Fibroblast of mammary gland (primary cell): Measurements from ENCODE around the gene DHRS1.

Experiments
- DNase-seq: peaks from one replicate; pipeline ENCODE4 v3.0.0-alpha.2; 2010; ENCODE audit warnings: low read depth
- H3K4me3 ChIP-seq: 2 replicates; pipeline ENCODE4 v1.5.1; 2011; ENCODE audit warnings: low read depth, mild to moderate bottlenecking, low read length, moderate library complexity; ENCODE audit not compliant: control insufficient read depth
- CTCF ChIP-seq: conservative IDR thresholded peaks from 2 replicates; pipeline ENCODE4 v1.5.1; 2011; ENCODE audit warnings: low read depth, low read length, inconsistent platforms; ENCODE audit not compliant: control insufficient read depth, insufficient read depth

Gene DHRS1

DNA sequence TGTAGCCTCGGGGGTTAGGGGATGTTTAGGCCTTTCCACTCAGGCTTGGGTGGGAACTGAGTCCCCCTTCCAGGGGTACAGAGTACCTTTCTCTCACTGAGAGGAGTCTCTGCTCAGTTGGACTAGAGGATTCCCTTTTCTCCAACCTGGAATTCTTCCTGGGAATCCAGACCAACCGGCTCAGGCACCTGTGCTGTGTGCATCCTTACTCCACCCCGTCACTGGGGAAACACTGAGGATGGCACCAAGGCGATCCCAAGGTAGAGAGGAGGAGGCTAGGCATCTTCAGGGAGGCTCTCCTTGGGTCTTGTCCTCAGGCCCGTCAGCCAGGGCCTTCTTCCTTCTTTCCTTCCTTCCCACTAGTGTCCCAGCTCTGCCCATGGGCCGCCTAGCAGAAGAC is 35.7 kb downstream of the DHRS1 start:
- no peak for TF ChIP-seq CTCF
- H3K4me3 ChIP-seq = no peak overlapping the region
- DNase-seq = no peak

DNA sequence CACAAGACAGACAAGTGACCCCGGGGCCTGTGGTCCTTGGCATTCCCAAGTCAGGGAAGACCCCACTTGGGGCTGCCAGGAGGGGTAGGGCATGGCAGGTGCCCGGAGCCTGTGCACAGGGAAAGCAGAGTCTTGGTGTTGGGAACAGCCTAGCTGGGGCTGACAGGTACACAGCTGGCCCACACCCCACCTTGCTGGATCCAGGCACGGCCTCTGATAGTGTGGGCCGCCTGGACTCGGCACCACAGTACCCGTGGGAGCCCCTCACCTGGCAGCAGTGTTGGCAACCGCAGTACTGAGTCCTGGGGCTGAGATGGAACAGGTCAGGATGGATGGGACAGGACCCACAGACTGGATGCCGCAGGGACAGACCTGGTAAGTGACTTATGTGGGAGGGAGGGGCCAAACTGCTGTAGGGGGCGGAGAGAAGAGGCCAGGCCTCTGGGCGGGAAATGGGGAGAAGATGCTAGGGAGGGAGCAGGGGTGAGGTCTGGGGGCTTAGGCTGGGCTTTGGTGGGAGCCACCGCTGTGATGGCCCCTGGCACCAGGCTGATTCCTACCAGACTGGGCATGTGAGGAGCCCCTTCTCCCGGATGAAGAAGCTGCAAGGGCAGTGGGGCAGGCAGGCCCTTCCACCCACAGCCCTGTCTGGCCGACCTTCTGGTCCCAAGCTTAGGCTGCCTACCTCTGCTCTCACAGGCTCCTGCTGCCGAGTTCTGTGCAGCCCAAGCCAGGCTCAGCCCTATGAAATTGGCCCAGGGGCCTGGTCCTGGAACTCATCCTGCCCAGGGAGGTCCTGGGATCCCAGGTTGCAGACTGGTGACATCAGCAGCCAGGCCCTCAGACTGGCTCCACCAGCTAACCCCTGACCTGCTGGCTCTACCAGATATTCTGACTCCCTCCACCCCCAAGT is 36.5 kb downstream of the DHRS1 start, which contains the start of gene TGM1:
TGM1 (minus strand) TSS at position 357 of the 913 bp plus-strand sequence. CDS start 825 bp downstream, outside the sequence.
- no peak within 1 kb of the TSS for H3K4me3 ChIP-seq
- no peak for DNase-seq
- TF ChIP-seq CTCF = no peak

DNA sequence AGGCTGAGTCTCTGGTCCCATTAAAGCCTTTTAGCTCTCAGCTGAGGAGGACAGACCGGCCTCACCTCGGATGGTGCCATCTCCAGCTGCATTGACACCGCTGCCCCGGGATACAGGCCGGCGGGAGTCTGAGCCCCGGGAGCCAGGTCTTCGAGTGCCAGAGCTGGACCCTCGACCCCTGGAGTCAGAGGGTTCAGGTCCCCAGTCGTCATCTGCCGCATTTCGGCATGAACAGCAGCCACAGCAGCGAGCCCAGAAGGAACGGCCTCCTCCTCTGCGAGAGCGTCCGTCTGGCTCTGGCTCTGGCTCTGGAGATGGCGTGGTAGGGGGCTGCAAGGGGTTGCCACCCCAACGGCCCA is 37.6 kb downstream of the DHRS1 start:
- H3K4me3 ChIP-seq = no peak overlapping the region
- no peak for DNase-seq
- TF ChIP-seq CTCF = no peak

DNA sequence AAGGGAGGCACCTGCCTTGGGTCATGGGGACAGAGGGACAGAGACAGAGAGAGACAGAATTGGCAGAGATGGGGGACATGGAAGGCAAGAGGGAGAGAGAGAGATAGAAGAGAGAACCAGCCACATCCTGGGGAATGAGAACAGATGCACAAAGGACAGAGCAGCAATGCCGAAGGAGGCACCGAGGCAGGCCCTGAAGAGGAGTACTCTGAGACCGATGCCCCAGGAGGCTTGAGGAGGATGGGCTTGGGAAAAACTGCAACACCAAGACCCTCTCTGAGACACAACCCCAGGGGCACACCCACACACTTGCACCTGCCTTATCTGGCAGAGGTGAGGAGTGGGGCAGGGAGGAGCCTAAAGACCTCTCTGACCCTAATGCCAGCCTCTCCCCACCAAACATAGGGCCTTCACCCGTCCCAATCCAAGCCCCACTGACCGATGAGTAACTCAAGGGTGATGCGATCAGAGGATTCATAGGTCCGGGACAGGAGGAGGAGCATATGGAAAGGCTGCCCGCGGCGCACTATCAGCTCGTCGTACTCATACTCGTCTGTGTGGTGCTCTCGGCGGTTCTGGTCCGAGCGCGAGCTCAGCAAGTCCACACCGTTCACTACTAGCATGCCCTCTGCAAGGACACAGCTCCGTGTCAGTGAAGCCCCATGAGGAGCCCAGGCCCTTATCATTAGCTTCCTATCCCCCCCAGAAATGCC is 38.2 kb downstream of the DHRS1 start:
- DNase-seq = no peak
- TF ChIP-seq CTCF = no peak
- H3K4me3 ChIP-seq = no peak overlapping the region

GRCh38 chr14:24260780-24261157 is 38.8 kb downstream of the DHRS1 start:
- no peak for TF ChIP-seq CTCF

DNA sequence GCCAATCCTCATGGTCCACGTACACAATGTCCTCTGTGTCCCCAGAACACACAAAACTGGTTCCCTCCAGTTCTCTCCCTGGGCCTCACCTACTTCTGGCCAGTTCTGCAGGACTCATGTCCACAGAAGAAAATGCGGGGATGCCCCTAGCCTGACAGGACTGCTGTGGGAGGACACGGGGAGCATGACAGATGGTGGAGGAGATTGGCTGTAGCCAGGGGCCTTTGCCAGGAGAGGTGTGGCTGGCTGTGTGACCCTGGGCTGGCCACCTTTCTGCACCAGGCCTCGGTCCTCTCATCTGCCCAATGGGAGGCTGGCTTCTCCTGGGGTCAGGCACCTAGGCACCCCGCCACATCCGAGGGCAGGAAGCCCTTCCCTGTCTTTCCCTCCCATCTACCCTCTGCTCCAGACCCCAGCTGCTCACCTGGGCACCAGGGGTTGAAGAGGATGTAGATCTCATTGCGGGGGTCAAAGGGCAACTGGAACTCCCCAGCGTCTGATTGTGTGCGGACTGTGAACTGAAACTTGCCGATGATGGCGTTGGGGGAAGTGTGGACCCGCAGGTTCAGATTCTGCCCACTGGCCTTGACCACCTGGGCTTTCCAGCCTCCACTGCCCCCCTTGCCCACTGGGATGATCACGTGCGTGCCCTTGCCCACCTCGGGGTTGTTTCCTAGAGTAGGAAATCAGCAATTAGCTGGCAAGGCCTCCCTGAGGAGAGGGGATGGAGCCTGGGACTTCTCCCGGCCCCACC is 39.4 kb downstream of the DHRS1 start:
- no peak for TF ChIP-seq CTCF
- no peak overlapping the region for H3K4me3 ChIP-seq
- no peak for DNase-seq

More at GRCh38 chr14:24260780-24261157, 38.8 kb downstream of the DHRS1 start:
- no peak overlapping the region for H3K4me3 ChIP-seq
- no peak for DNase-seq
